HG03571 (cell line): ENCODE measurements around the gene RLN3.

Source experiments
- ATAC-seq: cut with Tn5 transposase; IDR thresholded peaks from one replicate; pipeline ENCODE4 v1.9.1; 2021; ENCODE audit not compliant: unreplicated experiment

The RLN3 gene

DNA sequence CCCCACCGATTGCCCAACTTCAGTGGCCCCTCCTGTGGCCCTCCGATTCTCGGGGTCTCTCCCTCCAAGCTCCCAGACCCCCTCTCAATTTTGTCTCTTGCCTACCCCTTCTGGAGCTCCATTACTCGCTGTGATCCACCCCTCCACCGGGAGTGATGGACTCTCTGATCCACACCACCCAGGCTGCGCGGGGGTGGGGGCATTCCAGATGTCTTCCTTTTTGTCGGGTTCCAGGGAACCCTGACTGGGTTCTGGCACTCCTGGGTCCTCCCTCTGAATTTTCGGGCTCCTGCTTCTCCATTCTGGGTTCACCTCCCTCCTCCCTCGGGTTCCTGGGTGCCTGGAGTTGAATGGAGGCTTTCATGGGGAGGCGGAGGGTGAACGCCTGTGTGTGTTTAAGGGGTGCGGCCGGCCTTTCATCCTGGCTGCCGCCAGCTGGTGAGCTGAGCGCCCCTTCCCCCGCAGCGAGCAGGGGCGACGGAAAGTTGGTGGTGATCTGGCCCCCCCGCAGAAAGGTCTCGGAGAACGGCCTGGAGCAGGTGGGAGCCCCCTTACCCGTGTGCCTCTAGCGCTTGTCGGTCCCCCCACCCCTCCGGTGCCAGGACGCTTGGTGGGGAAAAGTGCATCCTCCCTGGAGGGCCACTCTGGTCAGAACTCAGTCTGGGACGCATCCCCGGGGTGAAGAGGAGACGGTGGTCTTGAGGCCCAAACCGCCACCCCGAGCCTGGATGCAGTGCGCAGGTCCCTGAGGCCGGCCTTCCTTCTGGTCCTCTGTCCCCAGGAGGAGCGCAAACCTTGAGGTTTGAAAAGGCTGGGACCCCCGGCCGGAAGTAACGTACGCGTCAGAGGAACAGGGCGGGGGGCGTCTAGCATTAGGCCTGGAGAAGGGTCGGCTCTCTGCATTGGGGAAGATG is 46.2 kb downstream of the RLN3 start:
- no peak for ATAC-seq

DNA sequence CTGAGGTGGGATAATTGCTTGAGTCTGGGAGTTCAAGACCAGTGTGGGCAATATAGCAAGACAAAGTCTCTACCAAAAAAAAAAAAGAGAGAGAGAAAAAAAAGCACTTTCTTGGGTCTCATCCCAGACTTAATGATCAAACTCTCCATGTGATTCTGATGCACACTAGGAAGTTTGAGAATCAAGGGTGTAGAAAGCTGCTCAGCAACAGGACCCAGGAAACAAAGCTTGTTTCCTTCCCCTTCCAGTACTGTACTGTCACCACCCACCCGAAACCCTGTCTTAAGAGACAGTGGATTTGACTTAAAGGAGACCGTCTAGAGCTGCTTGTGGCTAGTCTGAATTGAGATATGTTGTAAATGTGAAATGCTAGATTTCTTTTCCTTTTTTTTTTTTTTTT is 50.5 kb downstream of the RLN3 start:
- ATAC-seq, result no peak
